Endothelial cell of umbilical vein (primary cell): Measurements from ENCODE around the gene ZNF281. TPM values are rescaled to one million over a fixed set of nuclear protein-coding genes. Genes with fewer than 3 reads are reported as not detected.

Source experiments
- BruUV-seq: library from RNA; stranded (reverse); fragments of 400-500 nt; replicated peaks from 2 replicates; lab custom pipeline; 2021; lab: Mats Ljungman, UMichigan
- CTCF ChIA-PET: fragments of 300-600, 350-600 bp; sonication (Branson Sonifier 250); formaldehyde crosslinking; loops from one replicate; lab custom pipeline; 2021; ENCODE audit warnings: antibody characterized with exemption, inconsistent platforms; lab: Charles Lee
- POLR2A ChIA-PET: fragments of 300-600, 350-600 bp; sonication (Branson Sonifier 250); formaldehyde crosslinking; loops from one replicate; lab custom pipeline; 2021; ENCODE audit warnings: antibody characterized with exemption, inconsistent platforms; lab: Charles Lee
- DNase-seq: peaks from one replicate; pipeline ENCODE4 v3.0.0-alpha.2; 2011; ENCODE audit warnings: low read depth, low spot score
- FAIRE-seq: peaks from 2 replicates; lab custom pipeline; 2011; peaks lifted over from hg19 to GRCh38; lab: Jason Lieb, UNC
- H2AFZ ChIP-seq: 2 replicates; pipeline ENCODE4 v1.6.0; 2012; ENCODE audit warnings: low read depth, low read length, control low read depth, inconsistent platforms
- H3K27ac ChIP-seq: 2 replicates; pipeline ENCODE4 v1.5.1; 2011; ENCODE audit warnings: low read depth, mild to moderate bottlenecking, control low read depth, low read length, moderate library complexity; ENCODE audit not compliant: insufficient read depth
- H3K27me3 ChIP-seq, 2 experiments: 2 replicates each; pipeline versions ENCODE4 v1.6.0 to v1.6.1; 2011; ENCODE audit warnings: low read length in 2 of 2, mixed read lengths in 1 of 2; ENCODE audit not compliant: control insufficient read depth in 2 of 2, insufficient read depth in 2 of 2
- H3K36me3 ChIP-seq, 2 experiments: 2 replicates in 1 of 2; 3 replicates in 1 of 2; pipeline ENCODE4 v1.5.1; 2011; ENCODE audit warnings: low read length in 2 of 2, mild to moderate bottlenecking in 1 of 2, moderate library complexity in 1 of 2; ENCODE audit not compliant: control insufficient read depth in 2 of 2, insufficient read depth in 2 of 2; ENCODE audit errors: extremely low read depth in 1 of 2
- H3K4me1 ChIP-seq: 3 replicates; pipeline ENCODE4 v1.5.1; 2011; ENCODE audit warnings: mild to moderate bottlenecking, low read length; ENCODE audit not compliant: control insufficient read depth, insufficient read depth; ENCODE audit errors: extremely low read depth
- H3K4me2 ChIP-seq: 2 replicates; pipeline ENCODE4 v1.6.1; 2011; ENCODE audit warnings: low read length, control low read depth, mixed read lengths; ENCODE audit not compliant: insufficient read depth
- H3K4me3 ChIP-seq, 3 experiments: fragments of 200-600 bp in 1 of 3; sonication (generic), shearing (Covaris generic) in 1 of 3; replicated peaks in 1 of 3; 2 replicates each; pipeline ENCODE4 v1.5.1; 2011 to 2016; ENCODE audit warnings: control low read depth in 3 of 3, low read length in 3 of 3, mild to moderate bottlenecking in 2 of 3, inconsistent platforms in 1 of 3, low read depth in 1 of 3, moderate library complexity in 1 of 3; ENCODE audit not compliant: insufficient read depth in 1 of 3
- H3K79me2 ChIP-seq: 2 replicates; pipeline ENCODE4 v1.6.0; 2012; ENCODE audit warnings: low read length, inconsistent platforms; ENCODE audit not compliant: control insufficient read depth, insufficient read depth
- H3K9ac ChIP-seq: replicated peaks from 2 replicates; pipeline ENCODE3; 2011; ENCODE audit warnings: low read length, control low read depth; ENCODE audit not compliant: insufficient read depth; ENCODE audit errors: extremely low read depth
- H3K9me1 ChIP-seq: replicated peaks from 3 replicates; pipeline ENCODE4 v1.6.0; 2011; ENCODE audit warnings: mild to moderate bottlenecking, low read length; ENCODE audit not compliant: control insufficient read depth, insufficient read depth; ENCODE audit errors: extremely low read depth
- H3K9me3 ChIP-seq: replicated peaks from 2 replicates; pipeline ENCODE4 v1.5.1; 2012; ENCODE audit warnings: low read length, inconsistent platforms; ENCODE audit not compliant: control insufficient read depth, insufficient read depth
- H4K20me1 ChIP-seq: replicated peaks from 2 replicates; pipeline ENCODE3; 2011; ENCODE audit warnings: mild to moderate bottlenecking, low read length; ENCODE audit not compliant: control insufficient read depth, insufficient read depth; ENCODE audit errors: extremely low read depth
- EZH2 ChIP-seq: IDR thresholded peaks from 2 replicates; pipeline ENCODE4 v1.6.1; 2012; ENCODE audit warnings: borderline replicate concordance, low read depth, mild to moderate bottlenecking, moderate library complexity, low read length, inconsistent platforms; ENCODE audit not compliant: severe bottlenecking
- FOS ChIP-seq: IDR thresholded peaks from 2 replicates; pipeline ENCODE4 v1.6.1; 2011; ENCODE audit warnings: mild to moderate bottlenecking, low read length, moderate library complexity, borderline replicate concordance; ENCODE audit not compliant: insufficient read depth
- GATA2 ChIP-seq: IDR thresholded peaks from 2 replicates; pipeline ENCODE4 v1.7.0; 2011; ENCODE audit warnings: low read depth, mild to moderate bottlenecking, moderate library complexity, mixed read lengths, low read length; ENCODE audit not compliant: insufficient read length, insufficient read depth
- JUN ChIP-seq: IDR thresholded peaks from 2 replicates; pipeline ENCODE4 v1.6.1; 2011; ENCODE audit warnings: borderline replicate concordance, low read depth; ENCODE audit not compliant: insufficient read length, insufficient read depth
- MYC ChIP-seq: IDR thresholded peaks from one replicate; pipeline ENCODE4 v1.6.1; 2011; ENCODE audit warnings: mild to moderate bottlenecking, low read depth, low read length
- POLR2A ChIP-seq: IDR thresholded peaks from 2 replicates; pipeline ENCODE4 v1.6.1; 2012; ENCODE audit warnings: low read depth, mild to moderate bottlenecking, control low read depth, low read length
- POLR2AphosphoS5 ChIP-seq: IDR thresholded peaks from 2 replicates; pipeline ENCODE4 v1.6.1; 2012; ENCODE audit warnings: low read depth, mild to moderate bottlenecking, control low read depth, low read length, moderate library complexity; ENCODE audit not compliant: insufficient read depth
- dilution Hi-C: fragments of 300-500 bp; cut with MboI; formaldehyde crosslinking; loops from one replicate; pipeline ENCODE4 v1.15.0; 2019; ENCODE audit warnings: low sequenced_read_pairs; ENCODE audit not compliant: extremely low pct_ligation_motif_present
- intact Hi-C: fragments of 100-400 bp; cut with micrococcal nuclease; formaldehyde crosslinking; loops from one replicate; pipeline ENCODE4 v1.10.0; 2022
- polyA plus RNA-seq, 4 experiments: library from polyadenylated mRNA; depleted of rRNA in 3 of 4; stranded (reverse) in 3 of 4; unstranded in 1 of 4; fragments of >200 nt; gene quantifications; 2 replicates each; pipeline versions ENCODE4 v1.2.1 to v1.2.3, GENCODE V29; 2011 to 2012; ENCODE audit warnings: missing spikeins in 1 of 4
- total RNA-seq: library from RNA; stranded (reverse); gene quantifications from 2 replicates; pipeline ENCODE4 v1.2.3, GENCODE V29; 2021
- TF ChIP-seq, protein P1 (sequence below): IDR thresholded peaks from 2 replicates; pipeline ENCODE4 v1.6.1; 2011; ENCODE audit not compliant: insufficient read depth, insufficient read length
- TF ChIP-seq, protein P2 (sequence below), 2 donors: IDR thresholded peaks; 1 replicate in 1 of 2; 2 replicates in 1 of 2; pipeline ENCODE4 v1.5.1; 2011; ENCODE audit warnings: low read length in 2 of 2, mild to moderate bottlenecking in 2 of 2, moderate library complexity in 2 of 2, control low read depth in 1 of 2, inconsistent platforms in 1 of 2, low read depth in 1 of 2; ENCODE audit not compliant: insufficient read depth in 1 of 2; ENCODE audit errors: extremely low read depth in 1 of 2

The ZNF281 gene
- total and polyA plus RNA-seq, 2 donors (not counting 3 experiments of a cell fraction or from before 2014, with no cell fraction given): 5.2 to 22.3 TPM

GRCh38 chr1:200367841-200368534 is 41.8 kb downstream of the ZNF281 start:
- Histone ChIP-seq H3K9me1 (no peaks in the 10 kb centered on the region), H3K79me2 (no peaks in the 10 kb centered on the region), H3K36me3 (no peaks in the 10 kb centered on the region), H3K9ac (no peak overlapping the region), H3K9me3 (no peaks in the 10 kb centered on the region), H3K4me1 (peaks cover 13% of the 10 kb centered on the region), H4K20me1 (no peaks in the 10 kb centered on the region), H3K4me2 (no peak overlapping the region), H2AFZ (no peak overlapping the region), H3K27me3 (no peaks in the 10 kb centered on the region), H3K4me3 (no peak overlapping the region), H3K27ac (no peak overlapping the region)
- intact Hi-C loops: no loop called here
- CTCF ChIA-PET: interaction anchor here (1.4 kb wide), 1 partner anchor 121 kb away, joined by 6 read pairs; no protein-coding TSS in a partner anchor
- no TSS peak for BruUV-seq
- TF ChIP-seq POLR2A (no peak), GATA2 (no peak), FOS (no peak), POLR2AphosphoS5 (no peak), JUN (no peak), MYC (no peak), EZH2 (no peak)
- TF ChIP-seq, protein P1, sequence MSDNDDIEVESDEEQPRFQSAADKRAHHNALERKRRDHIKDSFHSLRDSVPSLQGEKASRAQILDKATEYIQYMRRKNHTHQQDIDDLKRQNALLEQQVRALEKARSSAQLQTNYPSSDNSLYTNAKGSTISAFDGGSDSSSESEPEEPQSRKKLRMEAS: no peak
- TF ChIP-seq, protein P2, sequence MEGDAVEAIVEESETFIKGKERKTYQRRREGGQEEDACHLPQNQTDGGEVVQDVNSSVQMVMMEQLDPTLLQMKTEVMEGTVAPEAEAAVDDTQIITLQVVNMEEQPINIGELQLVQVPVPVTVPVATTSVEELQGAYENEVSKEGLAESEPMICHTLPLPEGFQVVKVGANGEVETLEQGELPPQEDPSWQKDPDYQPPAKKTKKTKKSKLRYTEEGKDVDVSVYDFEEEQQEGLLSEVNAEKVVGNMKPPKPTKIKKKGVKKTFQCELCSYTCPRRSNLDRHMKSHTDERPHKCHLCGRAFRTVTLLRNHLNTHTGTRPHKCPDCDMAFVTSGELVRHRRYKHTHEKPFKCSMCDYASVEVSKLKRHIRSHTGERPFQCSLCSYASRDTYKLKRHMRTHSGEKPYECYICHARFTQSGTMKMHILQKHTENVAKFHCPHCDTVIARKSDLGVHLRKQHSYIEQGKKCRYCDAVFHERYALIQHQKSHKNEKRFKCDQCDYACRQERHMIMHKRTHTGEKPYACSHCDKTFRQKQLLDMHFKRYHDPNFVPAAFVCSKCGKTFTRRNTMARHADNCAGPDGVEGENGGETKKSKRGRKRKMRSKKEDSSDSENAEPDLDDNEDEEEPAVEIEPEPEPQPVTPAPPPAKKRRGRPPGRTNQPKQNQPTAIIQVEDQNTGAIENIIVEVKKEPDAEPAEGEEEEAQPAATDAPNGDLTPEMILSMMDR (IDR thresholded peaks at IDR 0.05; ENCODE audit: extremely low read depth in 1 of 2, insufficient read depth in 1 of 2, low read depth in 1 of 2, low read length in 2 of 2): no peak
- POLR2A ChIA-PET: no interaction called here
- FAIRE-seq (no peak), DNase-seq (no peak)
- dilution Hi-C loops: no loop called here
